Epidermal melanocyte (primary cell): Measurements from ENCODE around the gene SMYD3.

Experiments
- DNase-seq: peaks from one replicate; pipeline ENCODE4 v3.0.0; 2011; ENCODE audit warnings: low spot score; ENCODE audit not compliant: insufficient read length

SMYD3 gene

GRCh38 chr1:246506674-246507481, at the start of gene SMYD3:
TSS of gene SMYD3 (minus strand) at chr1:246507279.
- peak; percentile 71 for DNase-seq

GRCh38 chr1:246554201-246554600, 47.1 kb upstream of the SMYD3 start:
- no peak for DNase-seq

GRCh38 chr1:246552110-246552509, 45.0 kb upstream of the SMYD3 start:
- DNase-seq = no peak

- no peak for DNase-seq
Observed at GRCh38 chr1:246550402-246550801, 43.3 kb upstream of the SMYD3 start.

- DNase-seq = no peak
Observed at GRCh38 chr1:246549665-246550064, 42.6 kb upstream of the SMYD3 start.

- no peak for DNase-seq
Observed at GRCh38 chr1:246544001-246544400, 36.9 kb upstream of the SMYD3 start.

GRCh38 chr1:246540738-246541491, 33.8 kb upstream of the SMYD3 start:
- no peak for DNase-seq

GRCh38 chr1:246537887-246538286, 30.8 kb upstream of the SMYD3 start:
- DNase-seq = no peak

- no peak for DNase-seq
Observed at GRCh38 chr1:246537441-246537840, 30.4 kb upstream of the SMYD3 start.

- DNase-seq = no peak
Observed at GRCh38 chr1:246534114-246534513, 27.0 kb upstream of the SMYD3 start.

GRCh38 chr1:246533371-246533905, 26.4 kb upstream of the SMYD3 start:
- DNase-seq = no peak

- no peak for DNase-seq
Observed at GRCh38 chr1:246532519-246532918, 25.4 kb upstream of the SMYD3 start.

- DNase-seq = no peak
Observed at GRCh38 chr1:246530482-246530881, 23.4 kb upstream of the SMYD3 start.

- DNase-seq = no peak
Observed at GRCh38 chr1:246528933-246529731, 22.1 kb upstream of the SMYD3 start.

GRCh38 chr1:246527402-246528088, 20.5 kb upstream of the SMYD3 start:
- DNase-seq = no peak

GRCh38 chr1:246526915-246527314, 19.8 kb upstream of the SMYD3 start:
- DNase-seq = no peak

GRCh38 chr1:246526380-246526779, 19.3 kb upstream of the SMYD3 start:
- no peak for DNase-seq

GRCh38 chr1:246519514-246519913, 12.4 kb upstream of the SMYD3 start:
- DNase-seq = no peak

GRCh38 chr1:246518456-246519205, 11.6 kb upstream of the SMYD3 start:
- no peak for DNase-seq

- DNase-seq = no peak
Observed at GRCh38 chr1:246517391-246517790, 10.3 kb upstream of the SMYD3 start.
